Panc1 (cell line): ENCODE measurements around the gene TTC27. TPM values are rescaled to one million over a fixed set of nuclear protein-coding genes. Genes with fewer than 3 reads are reported as not detected.

Experiments used
- ATAC-seq: fragments of 200-7000 bp; cut with Tn5 transposase; 2 replicates; pipeline ENCODE4 v1.9.1; 2020; ENCODE audit warnings: mild to moderate bottlenecking, moderate library complexity
- BruUV-seq: library from RNA; stranded (reverse); fragments of 400-500 nt; replicated peaks from 2 replicates; lab custom pipeline; 2021; lab: Mats Ljungman, UMichigan
- CTCF ChIA-PET: fragments of 300-600 bp; sonication (Branson Sonifier 250); formaldehyde crosslinking; loops from one replicate; lab custom pipeline; 2022; ENCODE audit warnings: antibody characterized with exemption; lab: Charles Lee
- POLR2A ChIA-PET: fragments of 300-600 bp; sonication (Branson Sonifier 250); formaldehyde crosslinking; loops from one replicate; lab custom pipeline; 2022; ENCODE audit warnings: antibody characterized with exemption; lab: Charles Lee
- DNase-seq: peaks from one replicate; pipeline ENCODE4 v3.0.0-alpha.2; 2010; ENCODE audit warnings: low read depth, low spot score
- H3K27ac ChIP-seq: 2 replicates; pipeline ENCODE4 v1.5.1; 2011; ENCODE audit warnings: mild to moderate bottlenecking, low read length, inconsistent platforms
- H3K27me3 ChIP-seq: fragments of 200-500 bp; sonication (Bioruptor generic); 2 replicates; pipeline ENCODE4 v1.6.0; 2014; ENCODE audit warnings: low read length, inconsistent platforms; ENCODE audit not compliant: control insufficient read depth, insufficient read depth
- H3K36me3 ChIP-seq: fragments of 200-500 bp; sonication (Bioruptor generic); 2 replicates; pipeline ENCODE4 v1.5.1; 2014; ENCODE audit warnings: inconsistent platforms, mild to moderate bottlenecking, low read length, moderate library complexity; ENCODE audit not compliant: control insufficient read depth, insufficient read depth
- H3K4me1 ChIP-seq: 2 replicates; pipeline ENCODE4 v1.5.1; 2011; ENCODE audit warnings: inconsistent platforms, mild to moderate bottlenecking, low read length, moderate library complexity; ENCODE audit not compliant: control insufficient read depth, insufficient read depth
- H3K4me3 ChIP-seq, 2 experiments: 2 replicates each; pipeline ENCODE4 v1.5.1; 2011 to 2012; ENCODE audit warnings: low read depth in 2 of 2, low read length in 2 of 2, mild to moderate bottlenecking in 2 of 2, inconsistent platforms in 1 of 2, moderate library complexity in 1 of 2
- H3K9me3 ChIP-seq: fragments of 200-500 bp; sonication (Bioruptor generic); 2 replicates; pipeline ENCODE4 v1.5.1; 2014; ENCODE audit warnings: low read depth, mild to moderate bottlenecking, inconsistent platforms, low read length, moderate library complexity; ENCODE audit not compliant: control insufficient read depth, insufficient read depth
- CTCF ChIP-seq: fragments of 450-650 bp; IDR thresholded peaks from 2 replicates; pipeline ENCODE4 v1.5.1; 2017; ENCODE audit warnings: mild to moderate bottlenecking
- POLR2AphosphoS5 ChIP-seq: IDR thresholded peaks from 2 replicates; pipeline ENCODE4 v1.6.1; 2012; ENCODE audit warnings: mild to moderate bottlenecking, low read depth, low read length, moderate library complexity
- REST ChIP-seq, 2 experiments: IDR thresholded peaks; 2 replicates each; pipeline ENCODE4 v1.6.1; 2011 to 2012; ENCODE audit warnings: low read depth in 2 of 2, control low read depth in 1 of 2, low read length in 1 of 2, mild to moderate bottlenecking in 1 of 2, moderate library complexity in 1 of 2; ENCODE audit not compliant: insufficient read depth in 1 of 2
- SIN3A ChIP-seq: IDR thresholded peaks from 2 replicates; pipeline ENCODE4 v1.6.1; 2012; ENCODE audit warnings: low read depth, mild to moderate bottlenecking, low read length, moderate library complexity, borderline replicate concordance; ENCODE audit not compliant: insufficient read depth
- TCF7L2 ChIP-seq: IDR thresholded peaks from 2 replicates; pipeline ENCODE4 v1.6.1; 2011; ENCODE audit warnings: mild to moderate bottlenecking, low read depth, low read length, inconsistent platforms
- in situ Hi-C: cut with HindIII; loops from 2 replicates; pipeline ENCODE4 v1.10.0; 2016; ENCODE audit warnings: low sequenced_read_pairs, low pct_unique_long_range_greater_than_20kb
- intact Hi-C: fragments of 100-400 bp; cut with micrococcal nuclease; formaldehyde crosslinking; loops from one replicate; pipeline ENCODE4 v1.10.0; 2022; ENCODE audit not compliant: unreplicated experiment
- total RNA-seq: library from RNA; stranded (reverse); gene quantifications from one replicate; pipeline ENCODE4 v1.2.1, GENCODE V29; 2021; ENCODE audit not compliant: unreplicated experiment

The TTC27 gene
- total RNA-seq, 1 experiment from 2014 or later: 24.7 TPM

GRCh38 chr2:32783933-32784332 lies 156.1 kb downstream of the TTC27 start:
- no peak for TF ChIP-seq POLR2AphosphoS5
- no peak for TF ChIP-seq TCF7L2
- no peak for TF ChIP-seq SIN3A
- TF ChIP-seq CTCF: no peak
- no peak for TF ChIP-seq REST (IDR thresholded peaks at IDR 0.05; ENCODE audit: insufficient read depth in 1 of 2, low read depth in 2 of 2, low read length in 1 of 2)
- POLR2A ChIA-PET: no interaction called here
- Histone ChIP-seq H3K4me3 (no peak overlapping the region), H3K27me3 (no peaks in the 10 kb centered on the region), H3K9me3 (peaks cover 12% of the 10 kb centered on the region; the same call in 1 of the 2 replicates), H3K27ac (no peak overlapping the region), H3K36me3 (peaks cover 6% of the 10 kb centered on the region; the same call in 1 of the 2 replicates), H3K4me1 (no peaks in the 10 kb centered on the region)
- no peak for DNase-seq
- in situ Hi-C loops (no loop called here), intact Hi-C loops (no loop called here)
- BruUV-seq: no TSS peak
- ATAC-seq: no peak
- CTCF ChIA-PET: no interaction called here

- in situ Hi-C loops: no loop called here
- Histone ChIP-seq H3K36me3 (peaks cover 5% of the 10 kb centered on the region; the same call in 1 of the 2 replicates), H3K4me3 (no peak overlapping the region), H3K9me3 (no peaks in the 10 kb centered on the region), H3K27ac (no peak overlapping the region), H3K4me1 (no peaks in the 10 kb centered on the region), H3K27me3 (no peaks in the 10 kb centered on the region)
- ATAC-seq (no peak), DNase-seq (no peak)
- ChIA-PET CTCF (no interaction called here), POLR2A (no interaction called here)
- no TSS peak for BruUV-seq
- TF ChIP-seq SIN3A (no peak), CTCF (no peak), REST (IDR thresholded peaks at IDR 0.05; ENCODE audit: insufficient read depth in 1 of 2, low read depth in 2 of 2, low read length in 1 of 2) (no peak), POLR2AphosphoS5 (no peak), TCF7L2 (no peak)
- intact Hi-C loops: no loop called here
Measured at GRCh38 chr2:32787207-32787606, 159.4 kb downstream of the TTC27 start.
